ENCODE data around the gene PTPRC. TPM values are rescaled to one million over a fixed set of nuclear protein-coding genes. Genes with fewer than 3 reads are reported as not detected.

Gene PTPRC
- polyA plus RNA-seq, 5 donors, result 7.0 to 10.8 (median 9.5) TPM

GRCh38 chr1:198674009-198674408 is 35.2 kb downstream of the PTPRC start:
- DNase-seq, result no peak

- DNase-seq, result no peak
These were observed 37.4 kb downstream of the PTPRC start for GRCh38 chr1:198676253-198676652.

- DNase-seq, result no peak
These were observed 38.2 kb downstream of the PTPRC start for GRCh38 chr1:198677027-198677426.

GRCh38 chr1:198677871-198678270 is 39.0 kb downstream of the PTPRC start:
- DNase-seq, result no peak

- no peak for DNase-seq
These were observed 39.5 kb downstream of the PTPRC start for GRCh38 chr1:198678301-198678836.

GRCh38 chr1:198678901-198679329 is 40.1 kb downstream of the PTPRC start:
- DNase-seq, result no peak

- no peak for DNase-seq
These were observed 40.8 kb downstream of the PTPRC start for GRCh38 chr1:198679535-198680173.

GRCh38 chr1:198680174-198680875 is 41.5 kb downstream of the PTPRC start:
- DNase-seq, result no peak

- peak; percentile 38 to 55 for DNase-seq
These were observed 42.4 kb downstream of the PTPRC start for GRCh38 chr1:198681252-198681651.

GRCh38 chr1:198681831-198682759 is 43.3 kb downstream of the PTPRC start:
- DNase-seq, result peak; percentile 73 to 78

- DNase-seq, result no peak
These were observed 44.0 kb downstream of the PTPRC start for GRCh38 chr1:198682850-198683249.

GRCh38 chr1:198683449-198683848 is 44.6 kb downstream of the PTPRC start:
- no peak for DNase-seq

GRCh38 chr1:198686069-198686728 is 47.4 kb downstream of the PTPRC start:
- DNase-seq, result peak; percentile 20 to 27

- DNase-seq, result no peak
These were observed 48.6 kb downstream of the PTPRC start for GRCh38 chr1:198687429-198687828.

- no peak for DNase-seq
These were observed 52.2 kb downstream of the PTPRC start for GRCh38 chr1:198691063-198691462.

GRCh38 chr1:198693321-198693720 is 54.5 kb downstream of the PTPRC start:
- DNase-seq, result no peak

GRCh38 chr1:198694542-198694941 is 55.7 kb downstream of the PTPRC start:
- DNase-seq, result no peak

- DNase-seq, result no peak
These were observed 57.4 kb downstream of the PTPRC start for GRCh38 chr1:198696211-198696610.

GRCh38 chr1:198699167-198700015 is 60.6 kb downstream of the PTPRC start:
- DNase-seq, result peak; percentile 57 to 60

GRCh38 chr1:198700016-198700392 is 61.2 kb downstream of the PTPRC start:
- DNase-seq, result no peak

- no peak for DNase-seq
These were observed 61.6 kb downstream of the PTPRC start for GRCh38 chr1:198700396-198700795.

Data from right lung (tissue), 5 donors.